Hepatocyte (in vitro differentiated cells): ENCODE results near the gene PNPLA1. TPM values are rescaled to one million over a fixed set of nuclear protein-coding genes. Genes with fewer than 3 reads are reported as not detected.

ENCODE experiments used
- DNase-seq: peaks from one replicate; pipeline ENCODE4 v3.0.0-alpha.2; 2016; ENCODE audit warnings: low spot score
- H2AFZ ChIP-seq: fragments of 200-600 bp; sonication (generic); 2 replicates; pipeline ENCODE4 v1.6.0; 2016; ENCODE audit warnings: antibody characterized with exemption, mild to moderate bottlenecking
- H3K27ac ChIP-seq: fragments of 200-600 bp; sonication (generic); 2 replicates; pipeline ENCODE4 v1.5.1; 2016; ENCODE audit warnings: mild to moderate bottlenecking
- H3K27me3 ChIP-seq: fragments of 200-600 bp; sonication (generic); 2 replicates; pipeline ENCODE4 v1.6.1; 2016
- H3K36me3 ChIP-seq: fragments of 200-600 bp; sonication (generic); replicated peaks from 2 replicates; pipeline ENCODE4 v1.5.1; 2016; ENCODE audit warnings: low read depth; ENCODE audit not compliant: insufficient read depth
- H3K4me1 ChIP-seq: fragments of 200-600 bp; sonication (generic); 2 replicates; pipeline ENCODE4 v1.5.1; 2016; ENCODE audit warnings: mild to moderate bottlenecking, moderate library complexity; ENCODE audit not compliant: insufficient read depth
- H3K4me2 ChIP-seq: fragments of 200-600 bp; sonication (generic); 2 replicates; pipeline ENCODE4 v1.6.0; 2016
- H3K4me3 ChIP-seq: fragments of 200-600 bp; sonication (generic); 2 replicates; pipeline ENCODE4 v1.5.1; 2016; ENCODE audit warnings: mild to moderate bottlenecking
- H3K79me2 ChIP-seq: fragments of 200-600 bp; sonication (generic); 2 replicates; pipeline ENCODE4 v1.6.0; 2017; ENCODE audit warnings: mild to moderate bottlenecking
- H3K9me2 ChIP-seq: fragments of 200-600 bp; sonication (generic); replicated peaks from 2 replicates; pipeline ENCODE4 v1.6.0; 2017; ENCODE audit warnings: mild to moderate bottlenecking; ENCODE audit not compliant: insufficient read depth
- H3K9me3 ChIP-seq: fragments of 200-600 bp; sonication (generic); 2 replicates; pipeline ENCODE4 v1.5.1; 2016; ENCODE audit warnings: low read depth, mild to moderate bottlenecking
- H4K20me1 ChIP-seq: fragments of 200-600 bp; sonication (generic); 2 replicates; pipeline ENCODE4 v1.6.0; 2016; ENCODE audit warnings: mild to moderate bottlenecking; ENCODE audit not compliant: insufficient read depth, poor library complexity, severe bottlenecking
- EZH2 ChIP-seq: fragments of 200-600 bp; sonication (generic); IDR thresholded peaks from 2 replicates; pipeline ENCODE4 v1.6.1; 2016; ENCODE audit warnings: antibody characterized with exemption, mild to moderate bottlenecking, borderline replicate concordance
- EZH2phosphoT487 ChIP-seq: fragments of 200-600 bp; sonication (generic); IDR thresholded peaks from one replicate; pipeline ENCODE4 v1.6.1; 2018; ENCODE audit warnings: antibody characterized with exemption, mild to moderate bottlenecking, low read depth, moderate library complexity; ENCODE audit not compliant: unreplicated experiment, severe bottlenecking
- WGBS: methylation state at CpG from one replicate; pipeline ENCODE4 v1.1.6; 2016; ENCODE audit warnings: low lambda C conversion rate; ENCODE audit errors: missing lambda C conversion rate; 5-methylcytosine and 5-hydroxymethylcytosine counted together
- polyA plus RNA-seq: library from polyadenylated mRNA; unstranded; fragments of >200 nt; fragmentation: Nextera tagmentation; extraction: Ambion mirVana; gene quantifications from 2 replicates; pipeline ENCODE4 v1.2.1, GENCODE V29; 2016
- total RNA-seq: library from RNA; depleted of rRNA; stranded (reverse); fragments of >200 nt; gene quantifications from 2 replicates; pipeline ENCODE4 v1.2.3, GENCODE V29; 2014
- TF ChIP-seq, protein P1 (sequence below): fragments of 200-600 bp; sonication (generic); IDR thresholded peaks from 2 replicates; pipeline ENCODE4 v1.5.1; 2016; ENCODE audit warnings: antibody characterized with exemption, mild to moderate bottlenecking; ENCODE audit not compliant: poor library complexity

Gene PNPLA1
- total and polyA plus RNA-seq, 2 experiments from 2014 or later, result 0.48 to 0.57 TPM

- no peaks in the 10 kb centered on the region for H3K9me3 ChIP-seq
- no peaks in the 10 kb centered on the region for H3K36me3 ChIP-seq
- DNase-seq, result no peak
- H3K9me2 ChIP-seq, result no peaks in the 10 kb centered on the region
- no peaks in the 10 kb centered on the region for H4K20me1 ChIP-seq
- H3K4me2 ChIP-seq, result no peak overlapping the region
- no peak overlapping the region for H3K4me3 ChIP-seq
- TF ChIP-seq EZH2 (no peak), EZH2phosphoT487 (no peak)
- 87% methylated on average over 22 of the region's 22 CpGs for WGBS
- H3K27ac ChIP-seq, result no peak overlapping the region
- peaks cover 9% of the 10 kb centered on the region for H3K4me1 ChIP-seq
- no peaks in the 10 kb centered on the region for H3K79me2 ChIP-seq
- H3K27me3 ChIP-seq, result no peaks in the 10 kb centered on the region
- no peak overlapping the region for H2AFZ ChIP-seq
Measured at GRCh38 chr6:36246506-36247268, 23.2 kb upstream of the PNPLA1 start.

DNA sequence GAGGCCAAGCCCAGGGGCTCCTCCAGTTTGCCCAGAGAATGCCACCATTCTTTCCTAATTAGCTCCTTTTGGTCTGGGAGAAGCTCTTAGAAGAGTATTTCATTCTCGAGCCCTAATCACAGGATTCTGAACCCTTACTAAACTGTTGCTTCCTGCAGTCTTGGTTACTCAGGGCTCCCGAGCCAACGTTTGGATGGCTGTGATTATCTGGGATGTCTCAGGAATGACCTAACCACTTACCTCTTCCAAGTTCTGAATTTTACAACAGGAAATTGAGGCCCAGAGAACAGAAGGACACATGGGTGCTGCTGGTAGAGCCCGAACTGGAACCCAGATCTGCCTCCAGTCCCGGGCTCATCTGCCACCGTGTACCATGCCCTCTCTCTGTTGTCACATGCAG, 22.2 kb upstream of the PNPLA1 start:
- H3K27ac ChIP-seq, result no peak overlapping the region
- H2AFZ ChIP-seq, result no peak overlapping the region
- no peaks in the 10 kb centered on the region for H4K20me1 ChIP-seq
- no peaks in the 10 kb centered on the region for H3K9me3 ChIP-seq
- no peaks in the 10 kb centered on the region for H3K79me2 ChIP-seq
- WGBS, result 74% methylated on average over 6 of the region's 6 CpGs
- no peak overlapping the region for H3K4me3 ChIP-seq
- H3K9me2 ChIP-seq, result no peaks in the 10 kb centered on the region
- no peaks in the 10 kb centered on the region for H3K36me3 ChIP-seq
- TF ChIP-seq, protein P1, sequence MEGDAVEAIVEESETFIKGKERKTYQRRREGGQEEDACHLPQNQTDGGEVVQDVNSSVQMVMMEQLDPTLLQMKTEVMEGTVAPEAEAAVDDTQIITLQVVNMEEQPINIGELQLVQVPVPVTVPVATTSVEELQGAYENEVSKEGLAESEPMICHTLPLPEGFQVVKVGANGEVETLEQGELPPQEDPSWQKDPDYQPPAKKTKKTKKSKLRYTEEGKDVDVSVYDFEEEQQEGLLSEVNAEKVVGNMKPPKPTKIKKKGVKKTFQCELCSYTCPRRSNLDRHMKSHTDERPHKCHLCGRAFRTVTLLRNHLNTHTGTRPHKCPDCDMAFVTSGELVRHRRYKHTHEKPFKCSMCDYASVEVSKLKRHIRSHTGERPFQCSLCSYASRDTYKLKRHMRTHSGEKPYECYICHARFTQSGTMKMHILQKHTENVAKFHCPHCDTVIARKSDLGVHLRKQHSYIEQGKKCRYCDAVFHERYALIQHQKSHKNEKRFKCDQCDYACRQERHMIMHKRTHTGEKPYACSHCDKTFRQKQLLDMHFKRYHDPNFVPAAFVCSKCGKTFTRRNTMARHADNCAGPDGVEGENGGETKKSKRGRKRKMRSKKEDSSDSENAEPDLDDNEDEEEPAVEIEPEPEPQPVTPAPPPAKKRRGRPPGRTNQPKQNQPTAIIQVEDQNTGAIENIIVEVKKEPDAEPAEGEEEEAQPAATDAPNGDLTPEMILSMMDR, result no peak
- TF ChIP-seq EZH2, result no peak
- no peak for TF ChIP-seq EZH2phosphoT487
- no peak for DNase-seq
- peaks cover 9% of the 10 kb centered on the region for H3K4me1 ChIP-seq
- H3K27me3 ChIP-seq, result no peaks in the 10 kb centered on the region
- no peak overlapping the region for H3K4me2 ChIP-seq

GRCh38 chr6:36248980-36249379, 20.9 kb upstream of the PNPLA1 start:
- Histone ChIP-seq H3K27ac (no peak overlapping the region), H4K20me1 (no peaks in the 10 kb centered on the region), H3K36me3 (no peaks in the 10 kb centered on the region), H3K27me3 (no peaks in the 10 kb centered on the region), H3K79me2 (no peaks in the 10 kb centered on the region), H3K4me1 (peaks cover 9% of the 10 kb centered on the region), H3K4me3 (no peak overlapping the region), H3K9me3 (no peaks in the 10 kb centered on the region), H3K4me2 (no peak overlapping the region), H2AFZ (no peak overlapping the region), H3K9me2 (no peaks in the 10 kb centered on the region)
- TF ChIP-seq EZH2 (no peak), EZH2phosphoT487 (no peak)
- TF ChIP-seq, protein P1, result no peak
- DNase-seq, result peak; percentile 42
- 66% methylated on average over 1 of the region's 1 CpG for WGBS

- Histone ChIP-seq H3K27ac (no peak overlapping the region), H3K4me2 (no peak overlapping the region), H3K9me3 (no peaks in the 10 kb centered on the region), H3K4me3 (no peak overlapping the region), H3K27me3 (no peaks in the 10 kb centered on the region), H4K20me1 (no peaks in the 10 kb centered on the region), H3K36me3 (no peaks in the 10 kb centered on the region), H3K79me2 (no peaks in the 10 kb centered on the region), H3K9me2 (no peaks in the 10 kb centered on the region), H3K4me1 (peaks cover 9% of the 10 kb centered on the region), H2AFZ (no peak overlapping the region)
- TF ChIP-seq EZH2phosphoT487, result no peak
- TF ChIP-seq, protein P1, result no peak
- no peak for TF ChIP-seq EZH2
- 91% methylated on average over 5 of the region's 5 CpGs for WGBS
- DNase-seq, result no peak
Measured at GRCh38 chr6:36249536-36249935, 20.3 kb upstream of the PNPLA1 start.
